Heart right ventricle (tissue), 16 donors: ENCODE measurements around the gene UBE2G2. TPM values are rescaled to one million over a fixed set of nuclear protein-coding genes. Genes with fewer than 3 reads are reported as not detected.

Source experiments
- ATAC-seq, 8 donors: fragments of 200-7000 bp; cut with Tn5 transposase; one replicate each; pipeline ENCODE4 v1.9.1; 2020; ENCODE audit warnings: mild to moderate bottlenecking in 8 of 8, moderate library complexity in 8 of 8, moderate number of reproducible peaks in 1 of 8
- DNase-seq, 2 donors: peaks; one replicate each; pipeline ENCODE4 v3.0.0-alpha.2; 2020
- H3K27ac ChIP-seq, 10 donors: fragments of 200-600 bp; sonication (generic) in 2 of 10; one replicate each; pipeline versions ENCODE4 v1.5.0 to v1.8.0; 2020 to 2022; ENCODE audit warnings: mild to moderate bottlenecking in 3 of 10
- H3K27me3 ChIP-seq, 7 donors: fragments of 200-600 bp; one replicate each; pipeline ENCODE4 v1.8.0; 2021 to 2022; ENCODE audit warnings: mild to moderate bottlenecking in 2 of 7
- H3K36me3 ChIP-seq, 9 donors: fragments of 200-600 bp; sonication (generic) in 1 of 9; one replicate each; pipeline versions ENCODE4 v1.5.0 to v1.8.0; 2020 to 2022; ENCODE audit warnings: mild to moderate bottlenecking in 2 of 9
- H3K4me1 ChIP-seq, 9 donors: fragments of 200-600 bp; sonication (generic) in 1 of 9; one replicate each; pipeline versions ENCODE4 v1.5.0 to v1.8.0; 2020 to 2022; ENCODE audit warnings: mild to moderate bottlenecking in 4 of 9
- H3K4me3 ChIP-seq, 10 donors: fragments of 200-600 bp; sonication (generic) in 2 of 10; one replicate each; pipeline versions ENCODE4 v1.5.0 to v1.8.0; 2020 to 2022; ENCODE audit warnings: mild to moderate bottlenecking in 7 of 10, moderate library complexity in 2 of 10
- H3K9me3 ChIP-seq, 11 donors: fragments of 200-600 bp in 10 of 11; sonication (generic) in 2 of 11; one replicate each; pipeline versions ENCODE4 v1.5.0 to v1.8.0; 2013 to 2022; ENCODE audit warnings: mild to moderate bottlenecking in 2 of 11, control low read depth in 1 of 11, moderate library complexity in 1 of 11
- CTCF ChIP-seq, 9 donors: fragments of 200-600 bp; sonication (generic) in 2 of 9; IDR thresholded peaks; one replicate each; pipeline versions ENCODE4 v1.5.0 to v1.8.0; 2021 to 2022; ENCODE audit warnings: antibody characterized with exemption in 9 of 9, mild to moderate bottlenecking in 5 of 9, moderate library complexity in 1 of 9
- WGBS, 2 donors: extraction: QIAGEN DNeasy Blood & Tissue Kit; methylation state at CpG; one replicate each; pipeline ENCODE4 v1.1.7; 2013; ENCODE audit warnings: inconsistent platforms in 1 of 2; 5-methylcytosine and 5-hydroxymethylcytosine counted together
- intact Hi-C, 10 donors: fragments of 100-400 bp; cut with DNase I; formaldehyde crosslinking; loops; one replicate each; pipeline versions ENCODE4 v1.11.1 to v1.14.2; 2022
- polyA plus RNA-seq, 2 donors: library from polyadenylated mRNA; stranded (reverse); fragments of 200-250 nt; gene quantifications; one replicate each; pipeline ENCODE4 v1.2.3, GENCODE V29; 2013
- total RNA-seq, 10 donors: library from RNA; stranded (reverse); fragmentation: NEBNext Ultra II Directional in 3 of 10; extraction: Animal tissue kit (Norgen Biotek cat#: 25700) in 3 of 10; gene quantifications; one replicate each; pipeline versions ENCODE4 v1.2.1 to v1.2.4, GENCODE V29; 2021 to 2023
- donor health status: Arrhythmogenic right ventricular cardiomyopathy.
- donor health status: ischemic (EF 13 %, LVEDD 7.1; RV severe dilation, severe dysfunction).
- donor health status: healthy with polysubstance abuse.
- donor health status: DM: no; HTN: yes; CAD: no.
- donor health status: DM: no; HTN: no; CAD: no.
- donor health status: ischemic (EF 25% LVEDD 6.9; RV normal size, moderate dysfunction).
- donor health status: ischemic (EF 25% LVEDD 5.7; RV mildly dilated, moderate dysfunction).
- donor health status: healthy.
- donor health status: DM: yes; HTN: yes; CAD: no.
- donor health status: Ischemic cardiomyopathy.
- donor health status: ischemic (EF 35%, LVEDD 5.7; RV mildly dilated, moderate dysfunction).
- donor health status: nonischemic (EF 11% LVEDD 7.7; RV severe dilation, severe dysfunction).
- donor health status: DM: yes; HTN: yes; CAD: no.
- donor health status: PGD.
- donor health status: ischemic (EF 29% LVEDD 5.4; RV normal size, mild dysfunction).
- donor health status: nonischemic (EF 23%, LVEDD 6.1; RV moderate dilation, normal function).

UBE2G2 gene
- total and polyA plus RNA-seq, 12 donors = 39.6 to 89.5 (median 63.2) TPM

DNA sequence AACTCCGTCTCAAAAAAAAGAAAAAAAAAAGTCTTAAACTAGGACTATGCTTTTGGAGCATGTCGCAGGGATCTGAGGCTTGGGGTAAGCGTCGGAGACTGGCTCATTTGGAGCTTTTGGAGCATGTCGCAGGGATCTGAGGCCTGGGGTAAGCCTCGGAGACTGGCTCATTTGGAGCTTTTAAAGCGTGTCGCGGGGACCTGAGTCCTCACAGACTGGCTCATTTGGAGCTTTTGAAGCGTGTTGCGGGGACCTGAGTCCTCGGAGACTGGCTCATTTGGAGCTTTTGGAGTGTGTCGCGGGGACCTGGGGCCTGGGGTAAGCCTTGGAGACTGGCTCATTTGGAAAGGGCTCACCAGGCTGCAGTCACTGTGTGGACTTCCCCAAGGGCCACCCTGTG, 76.7 kb downstream of the UBE2G2 start:
- DNase-seq = no peak
- Histone ChIP-seq H3K27me3 (peaks cover 0 to 85% (median 61%) of the 10 kb centered on the region in 7 donors), H3K9me3 (no peaks in the 10 kb centered on the region), H3K36me3 (no peaks in the 10 kb centered on the region), H3K4me3 (no peak overlapping the region), H3K27ac (no peak overlapping the region), H3K4me1 (peaks cover 0 to 9% (median 0%) of the 10 kb centered on the region in 9 donors)
- 93% methylated on average over 14 of the region's 14 CpGs for WGBS, 2 donors
- TF ChIP-seq CTCF (IDR thresholded peaks at IDR 0.05) = no peak
- no peak for ATAC-seq
- intact Hi-C loops = no loop called here

DNA sequence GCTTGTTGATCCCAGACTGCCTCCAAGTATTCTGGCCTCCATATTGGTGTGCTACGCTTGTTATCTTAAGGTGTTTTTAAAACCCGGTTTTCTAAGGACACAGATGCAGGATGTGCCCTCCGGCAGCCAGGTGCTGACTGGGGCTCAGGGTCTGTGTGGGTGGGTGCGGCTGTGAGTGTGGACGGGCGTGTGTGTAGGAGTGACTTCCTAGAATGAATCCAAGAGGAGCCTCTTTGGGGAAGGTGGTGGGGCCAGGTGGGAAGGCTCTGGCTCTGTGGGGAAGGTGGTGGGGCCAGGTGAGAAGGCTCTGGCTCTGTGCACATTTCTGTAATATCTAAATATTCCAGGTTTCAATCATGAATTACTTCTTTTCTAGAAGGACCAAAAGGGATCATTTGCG, 77.4 kb downstream of the UBE2G2 start:
- intact Hi-C loops = no loop called here
- peaks cover 0 to 82% (median 61%) of the 10 kb centered on the region in 7 donors for H3K27me3 ChIP-seq
- WGBS, 2 donors = 82 to 88% methylated on average over 7 of the region's 7 CpGs
- no peaks in the 10 kb centered on the region for H3K36me3 ChIP-seq
- ATAC-seq (no peak), DNase-seq (no peak)
- peaks cover 0 to 9% (median 0%) of the 10 kb centered on the region in 9 donors for H3K4me1 ChIP-seq
- no peak overlapping the region for H3K4me3 ChIP-seq
- no peak for TF ChIP-seq CTCF (IDR thresholded peaks at IDR 0.05)
- H3K9me3 ChIP-seq = no peaks in the 10 kb centered on the region
- H3K27ac ChIP-seq = no peak overlapping the region

- Histone ChIP-seq H3K4me3 (peak overlapping the region in 2 of 10 donors; percentile 12 to 14), H3K27ac (no peak overlapping the region), H3K27me3 (peaks cover 0 to 88% (median 65%) of the 10 kb centered on the region in 7 donors), H3K9me3 (no peaks in the 10 kb centered on the region), H3K4me1 (peaks cover 0 to 9% (median 0%) of the 10 kb centered on the region in 9 donors), H3K36me3 (no peaks in the 10 kb centered on the region)
- TF ChIP-seq CTCF (IDR thresholded peaks at IDR 0.05) = no peak
- intact Hi-C loops = no loop called here
- DNase-seq (no peak), ATAC-seq (peak in 1 of 8 donors; percentile 40)
- WGBS, 2 donors = 18 to 21% methylated on average over 59 to 61 of the region's 61 CpGs
Measured at GRCh38 chr21:44723177-44724131, 78.2 kb downstream of the UBE2G2 start.

DNA sequence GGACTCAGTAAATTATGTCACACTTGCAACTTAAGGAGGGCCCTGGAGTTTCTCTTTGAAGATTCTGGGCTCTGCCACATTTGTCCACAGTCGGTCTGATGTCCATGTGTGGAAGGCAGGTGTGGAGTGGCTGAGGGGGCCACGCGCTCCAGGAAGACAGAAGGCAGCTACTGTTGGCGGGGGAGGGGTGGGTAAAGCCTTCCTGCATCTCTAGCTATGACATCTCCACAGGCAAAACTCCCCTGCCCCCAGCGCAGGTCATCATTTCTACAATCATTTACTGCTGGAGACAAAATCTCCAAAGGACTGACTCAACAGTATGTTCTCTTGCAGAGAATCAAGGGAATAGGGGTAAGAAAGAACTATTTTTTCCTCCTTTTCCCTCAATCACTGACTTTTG, 78.9 kb downstream of the UBE2G2 start:
- ATAC-seq (no peak), DNase-seq (no peak)
- Histone ChIP-seq H3K27ac (no peak overlapping the region), H3K4me1 (peaks cover 0 to 9% (median 0%) of the 10 kb centered on the region in 9 donors), H3K4me3 (no peak overlapping the region), H3K27me3 (peaks cover 0 to 91% (median 65%) of the 10 kb centered on the region in 7 donors), H3K36me3 (no peaks in the 10 kb centered on the region), H3K9me3 (no peaks in the 10 kb centered on the region)
- WGBS, 2 donors = 47 to 62% methylated on average over 5 of the region's 5 CpGs
- intact Hi-C loops = no loop called here
- TF ChIP-seq CTCF (IDR thresholded peaks at IDR 0.05) = no peak
